Ishikawa (cell line): ENCODE results near the gene RAB28.

Source experiments
- CEBPB ChIP-seq: IDR thresholded peaks from 2 replicates; pipeline ENCODE4 v1.6.1; 2012
- CREB1 ChIP-seq: IDR thresholded peaks from 2 replicates; pipeline ENCODE4 v1.6.1; 2012; ENCODE audit warnings: low read depth
- EGR1 ChIP-seq: IDR thresholded peaks from 2 replicates; pipeline ENCODE4 v1.6.1; 2012
- EP300 ChIP-seq: IDR thresholded peaks from 2 replicates; pipeline ENCODE4 v1.6.1; 2012; ENCODE audit warnings: borderline replicate concordance
- FOXM1 ChIP-seq: IDR thresholded peaks from 2 replicates; pipeline ENCODE4 v1.6.1; 2012; ENCODE audit warnings: low read depth, borderline replicate concordance
- NFIC ChIP-seq: IDR thresholded peaks from 2 replicates; pipeline ENCODE4 v1.6.1; 2012
- RAD21 ChIP-seq: IDR thresholded peaks from 2 replicates; pipeline ENCODE4 v1.6.1; 2012; ENCODE audit warnings: low read depth
- TAF1 ChIP-seq: IDR thresholded peaks from 2 replicates; pipeline ENCODE4 v1.6.1; 2012; ENCODE audit warnings: low read depth, mild to moderate bottlenecking
- TCF12 ChIP-seq: IDR thresholded peaks from 2 replicates; pipeline ENCODE4 v1.6.1; 2012; ENCODE audit warnings: low read depth
- TEAD4 ChIP-seq: IDR thresholded peaks from 2 replicates; pipeline ENCODE4 v1.6.1; 2012
- YY1 ChIP-seq: IDR thresholded peaks from 2 replicates; pipeline ENCODE4 v1.6.1; 2012; ENCODE audit warnings: low read depth
- ZBTB7A ChIP-seq: IDR thresholded peaks from 2 replicates; pipeline ENCODE4 v1.6.1; 2012; ENCODE audit warnings: low read depth
- TF ChIP-seq, protein P1 (sequence below): IDR thresholded peaks from 2 replicates; pipeline ENCODE4 v1.6.1; 2012
- TF ChIP-seq, protein P2 (sequence below): IDR thresholded peaks from 2 replicates; pipeline ENCODE4 v1.6.1; 2012; ENCODE audit warnings: low read depth, mild to moderate bottlenecking
- TF ChIP-seq, protein P3 (sequence below): IDR thresholded peaks from 2 replicates; pipeline ENCODE4 v1.6.1; 2012

RAB28 gene

DNA sequence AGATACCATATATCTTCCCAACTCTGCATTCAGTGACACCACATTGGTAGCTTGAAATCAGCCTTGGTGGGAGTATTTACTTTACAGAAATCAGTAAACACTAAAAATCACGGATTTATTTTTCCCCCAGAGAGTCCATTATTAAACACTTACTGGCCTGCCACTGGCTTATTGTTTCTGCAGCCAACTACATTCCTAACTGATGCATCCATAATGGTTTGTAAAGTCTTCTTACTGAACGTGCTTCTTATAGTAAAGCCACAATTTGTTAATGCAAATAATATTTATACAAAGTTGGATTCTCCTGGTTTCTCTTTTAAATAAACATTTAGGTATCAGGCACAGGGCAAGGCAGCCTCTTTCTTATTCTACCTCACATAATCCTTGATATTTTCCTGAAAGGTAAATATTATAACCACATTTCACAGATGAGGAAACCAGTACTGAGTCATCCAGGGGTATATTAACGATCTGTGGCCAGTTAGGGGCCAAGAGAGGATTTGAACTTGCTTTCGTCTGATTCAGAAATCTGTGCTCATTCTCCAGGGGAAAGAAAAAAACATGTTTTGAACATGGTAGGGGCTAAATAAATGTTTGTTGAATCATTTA is 136.5 kb downstream of the RAB28 start:
- TF ChIP-seq, protein P1, sequence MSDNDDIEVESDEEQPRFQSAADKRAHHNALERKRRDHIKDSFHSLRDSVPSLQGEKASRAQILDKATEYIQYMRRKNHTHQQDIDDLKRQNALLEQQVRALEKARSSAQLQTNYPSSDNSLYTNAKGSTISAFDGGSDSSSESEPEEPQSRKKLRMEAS: no peak
- TF ChIP-seq EP300: no peak
- no peak for TF ChIP-seq FOXM1
- TF ChIP-seq ZBTB7A: no peak
- no peak for TF ChIP-seq TCF12
- TF ChIP-seq, protein P2, sequence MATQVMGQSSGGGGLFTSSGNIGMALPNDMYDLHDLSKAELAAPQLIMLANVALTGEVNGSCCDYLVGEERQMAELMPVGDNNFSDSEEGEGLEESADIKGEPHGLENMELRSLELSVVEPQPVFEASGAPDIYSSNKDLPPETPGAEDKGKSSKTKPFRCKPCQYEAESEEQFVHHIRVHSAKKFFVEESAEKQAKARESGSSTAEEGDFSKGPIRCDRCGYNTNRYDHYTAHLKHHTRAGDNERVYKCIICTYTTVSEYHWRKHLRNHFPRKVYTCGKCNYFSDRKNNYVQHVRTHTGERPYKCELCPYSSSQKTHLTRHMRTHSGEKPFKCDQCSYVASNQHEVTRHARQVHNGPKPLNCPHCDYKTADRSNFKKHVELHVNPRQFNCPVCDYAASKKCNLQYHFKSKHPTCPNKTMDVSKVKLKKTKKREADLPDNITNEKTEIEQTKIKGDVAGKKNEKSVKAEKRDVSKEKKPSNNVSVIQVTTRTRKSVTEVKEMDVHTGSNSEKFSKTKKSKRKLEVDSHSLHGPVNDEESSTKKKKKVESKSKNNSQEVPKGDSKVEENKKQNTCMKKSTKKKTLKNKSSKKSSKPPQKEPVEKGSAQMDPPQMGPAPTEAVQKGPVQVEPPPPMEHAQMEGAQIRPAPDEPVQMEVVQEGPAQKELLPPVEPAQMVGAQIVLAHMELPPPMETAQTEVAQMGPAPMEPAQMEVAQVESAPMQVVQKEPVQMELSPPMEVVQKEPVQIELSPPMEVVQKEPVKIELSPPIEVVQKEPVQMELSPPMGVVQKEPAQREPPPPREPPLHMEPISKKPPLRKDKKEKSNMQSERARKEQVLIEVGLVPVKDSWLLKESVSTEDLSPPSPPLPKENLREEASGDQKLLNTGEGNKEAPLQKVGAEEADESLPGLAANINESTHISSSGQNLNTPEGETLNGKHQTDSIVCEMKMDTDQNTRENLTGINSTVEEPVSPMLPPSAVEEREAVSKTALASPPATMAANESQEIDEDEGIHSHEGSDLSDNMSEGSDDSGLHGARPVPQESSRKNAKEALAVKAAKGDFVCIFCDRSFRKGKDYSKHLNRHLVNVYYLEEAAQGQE: no peak
- no peak for TF ChIP-seq NFIC
- TF ChIP-seq CEBPB: no peak
- no peak for TF ChIP-seq CREB1
- TF ChIP-seq, protein P3, sequence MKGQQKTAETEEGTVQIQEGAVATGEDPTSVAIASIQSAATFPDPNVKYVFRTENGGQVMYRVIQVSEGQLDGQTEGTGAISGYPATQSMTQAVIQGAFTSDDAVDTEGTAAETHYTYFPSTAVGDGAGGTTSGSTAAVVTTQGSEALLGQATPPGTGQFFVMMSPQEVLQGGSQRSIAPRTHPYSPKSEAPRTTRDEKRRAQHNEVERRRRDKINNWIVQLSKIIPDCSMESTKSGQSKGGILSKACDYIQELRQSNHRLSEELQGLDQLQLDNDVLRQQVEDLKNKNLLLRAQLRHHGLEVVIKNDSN: no peak
- TF ChIP-seq YY1: no peak
- no peak for TF ChIP-seq EGR1
- TF ChIP-seq TEAD4: no peak
- TF ChIP-seq RAD21: no peak
- TF ChIP-seq TAF1: no peak

DNA sequence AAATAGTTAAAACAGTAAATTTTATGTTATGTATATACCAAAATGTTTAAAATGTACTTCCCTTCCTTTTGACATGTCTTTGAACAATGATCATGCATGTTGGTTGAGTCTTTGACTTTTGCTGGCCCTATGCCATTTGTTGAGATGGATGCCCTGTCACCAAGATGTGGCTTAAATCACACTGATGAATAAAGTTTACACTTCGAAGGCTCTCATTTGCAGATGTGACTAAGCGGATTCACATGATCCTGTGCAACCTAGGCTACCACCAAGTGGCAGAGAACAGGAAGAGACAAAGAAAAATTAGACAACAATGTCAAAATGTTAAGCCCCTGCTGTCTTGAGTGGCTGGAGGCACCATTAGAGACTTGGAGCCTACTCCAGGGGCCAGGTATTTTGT is 139.9 kb downstream of the RAB28 start:
- TF ChIP-seq TAF1: no peak
- TF ChIP-seq ZBTB7A: no peak
- no peak for TF ChIP-seq CREB1
- TF ChIP-seq CEBPB: no peak
- no peak for TF ChIP-seq RAD21
- TF ChIP-seq EP300: no peak
- no peak for TF ChIP-seq TEAD4
- no peak for TF ChIP-seq YY1
- TF ChIP-seq FOXM1: no peak
- TF ChIP-seq, protein P2: no peak
- TF ChIP-seq EGR1: no peak
- TF ChIP-seq, protein P1: no peak
- TF ChIP-seq NFIC: no peak
- TF ChIP-seq, protein P3: no peak
- TF ChIP-seq TCF12: no peak

DNA sequence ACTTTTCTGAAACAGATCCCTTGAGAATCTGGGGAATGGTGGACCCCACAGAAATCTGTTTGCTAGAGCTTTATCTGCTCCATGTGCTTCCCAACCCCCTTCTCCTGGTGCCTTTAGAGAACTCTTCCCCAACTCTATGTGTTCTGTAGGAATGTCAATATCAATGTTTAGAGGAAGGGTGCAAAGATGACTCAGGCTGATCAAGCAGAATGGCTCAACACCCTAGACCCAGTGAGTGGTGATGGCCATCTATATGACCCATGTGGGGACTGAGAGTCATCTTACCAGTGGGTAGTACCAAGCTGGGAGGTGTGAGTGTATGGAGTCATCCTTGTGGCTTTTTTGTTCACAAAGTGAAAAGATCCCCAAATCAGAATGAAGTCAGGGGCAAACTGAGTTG is 143.5 kb downstream of the RAB28 start:
- TF ChIP-seq, protein P1: no peak
- TF ChIP-seq TCF12 (no peak), ZBTB7A (no peak), TAF1 (no peak), NFIC (no peak), FOXM1 (no peak), YY1 (no peak), RAD21 (no peak), CEBPB (no peak), EGR1 (no peak), CREB1 (no peak), TEAD4 (no peak), EP300 (no peak)
- TF ChIP-seq, protein P2: no peak
- TF ChIP-seq, protein P3: no peak
